ENCODE measurements around the gene IL11RA.
A peak's percentile ranks its signal among the peaks of the same experiment; 100 is the strongest.

Gene IL11RA

DNA sequence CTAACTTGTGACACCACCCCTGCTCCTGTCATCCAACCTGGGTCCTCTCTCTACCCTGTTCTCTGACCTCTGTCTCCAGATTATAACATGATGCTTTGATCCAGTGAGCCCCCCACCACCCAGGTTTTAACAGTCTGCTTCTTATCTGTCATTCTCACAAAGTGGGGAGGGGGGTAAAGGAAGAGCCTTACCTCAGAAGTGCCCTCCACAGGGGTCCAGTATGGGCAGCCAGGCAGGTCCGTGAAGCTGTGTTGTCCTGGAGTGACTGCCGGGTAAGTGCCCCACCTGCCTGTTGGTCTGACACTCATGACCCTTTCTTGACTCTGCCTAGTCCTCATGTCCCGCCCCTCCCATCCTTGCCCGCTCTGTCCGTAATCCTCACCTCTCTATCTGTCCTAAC lies 3.4 kb downstream of the IL11RA start:
- DNase-seq = no peak

DNA sequence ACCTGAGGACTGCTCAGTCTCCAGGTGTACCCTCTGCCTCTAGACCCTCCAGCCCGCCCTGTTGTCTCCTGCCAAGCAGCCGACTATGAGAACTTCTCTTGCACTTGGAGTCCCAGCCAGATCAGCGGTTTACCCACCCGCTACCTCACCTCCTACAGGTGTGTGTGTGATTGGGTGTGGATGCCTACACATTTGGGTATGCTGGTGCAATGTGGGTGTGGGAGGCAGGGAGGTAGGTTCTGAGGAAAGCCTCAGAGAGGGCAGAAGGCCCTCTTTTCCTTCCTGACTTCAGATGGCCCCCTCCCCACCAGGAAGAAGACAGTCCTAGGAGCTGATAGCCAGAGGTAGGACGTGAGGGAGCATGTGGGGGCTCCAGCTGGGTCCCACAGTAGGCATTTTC lies 5.0 kb downstream of the IL11RA start:
- no peak for DNase-seq

DNA sequence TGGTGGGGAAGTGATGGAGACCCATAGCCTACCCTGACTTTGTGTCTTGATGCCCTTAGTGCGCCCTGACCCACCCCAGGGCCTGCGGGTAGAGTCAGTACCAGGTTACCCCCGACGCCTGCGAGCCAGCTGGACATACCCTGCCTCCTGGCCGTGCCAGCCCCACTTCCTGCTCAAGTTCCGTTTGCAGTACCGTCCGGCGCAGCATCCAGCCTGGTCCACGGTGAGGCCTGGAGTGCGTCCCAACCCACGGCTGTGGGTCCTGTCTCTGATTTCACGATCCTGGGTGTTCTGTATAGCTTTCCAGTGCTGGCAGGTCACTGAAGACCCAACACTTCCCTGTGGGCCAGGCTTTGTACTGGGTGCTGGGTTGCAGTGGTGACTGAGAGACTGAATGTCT lies 6.5 kb downstream of the IL11RA start:
- DNase-seq = no peak

DNA sequence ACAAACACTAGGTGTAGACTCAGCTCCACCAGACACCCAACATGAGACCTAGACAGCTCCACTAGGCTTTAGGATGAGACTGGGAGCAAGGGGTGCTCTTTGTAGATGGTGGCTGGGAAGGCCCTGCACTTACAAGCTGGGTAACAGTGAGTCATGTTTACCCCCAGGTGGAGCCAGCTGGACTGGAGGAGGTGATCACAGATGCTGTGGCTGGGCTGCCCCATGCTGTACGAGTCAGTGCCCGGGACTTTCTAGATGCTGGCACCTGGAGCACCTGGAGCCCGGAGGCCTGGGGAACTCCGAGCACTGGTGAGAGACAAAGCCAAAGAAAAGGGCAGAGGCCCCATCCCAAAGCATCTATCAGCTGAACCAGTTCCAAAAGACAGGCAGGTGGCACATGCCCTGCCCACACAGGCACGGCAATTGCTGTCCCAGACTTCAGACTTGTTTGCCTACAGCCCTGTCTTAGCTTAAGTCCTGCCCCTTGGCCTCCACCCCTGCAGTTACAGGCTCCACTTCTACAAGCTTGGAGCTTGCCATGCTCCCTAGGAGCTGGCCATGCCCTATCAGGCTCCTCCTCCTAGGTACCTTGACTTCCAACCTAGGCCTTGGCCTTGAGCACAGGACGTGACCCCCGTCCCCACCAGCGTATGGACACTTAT lies 7.7 kb downstream of the IL11RA start:
- no peak for DNase-seq

DNA sequence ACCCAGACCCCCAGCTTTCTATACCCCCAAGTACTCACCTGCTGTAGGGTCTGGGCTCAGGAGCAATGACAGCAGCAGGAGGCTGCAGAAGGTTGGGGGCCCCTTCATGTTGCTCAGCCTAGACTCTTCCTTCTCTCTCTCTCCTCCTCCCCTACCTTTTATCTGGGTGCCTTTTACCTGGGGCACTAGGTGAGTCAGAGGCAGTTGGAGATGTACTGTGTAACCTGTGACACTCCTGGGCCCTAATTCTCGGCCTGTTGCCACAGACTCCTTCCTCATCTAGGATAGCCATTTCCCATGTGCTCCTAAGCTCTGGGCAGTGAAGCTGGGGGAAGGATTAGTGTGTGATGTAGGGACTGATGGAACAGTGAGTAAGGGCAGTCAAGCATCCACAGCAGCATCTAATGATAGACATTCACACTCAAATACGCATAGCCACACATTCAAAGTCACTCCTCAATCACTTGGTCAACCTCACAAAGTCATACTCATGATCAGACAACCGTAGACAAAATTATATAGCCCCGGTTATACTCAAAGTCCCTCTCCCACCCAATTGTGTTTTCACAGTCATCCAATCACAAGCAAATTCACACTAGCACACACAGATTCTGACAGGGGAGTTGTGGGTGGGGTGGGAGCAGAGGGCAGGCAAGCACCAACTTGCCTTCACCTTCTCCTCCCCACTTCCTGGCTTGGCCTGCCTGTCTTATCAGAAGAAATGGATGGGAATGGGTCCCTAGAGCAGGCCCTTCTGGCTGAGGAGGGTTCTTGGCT lies 10.7 kb downstream of the IL11RA start, which contains the start of gene CCL27:
Gene CCL27 (minus strand): TSS at position 132 of the 777 bp plus-strand sequence. CDS start 24 bp downstream, at position 108.
- no peak for DNase-seq

DNA sequence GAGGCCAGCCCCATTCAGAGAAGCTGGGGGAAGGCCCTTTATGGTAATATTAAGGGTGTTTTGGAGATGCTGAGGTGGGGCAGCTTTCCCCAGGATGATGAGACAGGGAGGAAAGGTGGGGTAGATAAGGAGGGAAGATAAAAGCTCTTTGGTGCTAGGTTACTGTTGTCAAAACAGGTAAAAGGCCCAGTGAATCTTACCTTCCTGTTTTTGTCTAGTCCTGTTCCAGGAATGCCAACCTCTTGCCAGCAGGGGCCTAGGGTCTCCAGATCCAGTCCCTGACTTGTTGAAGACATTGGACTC lies 11.3 kb downstream of the IL11RA start:
- DNase-seq = no peak

DNA sequence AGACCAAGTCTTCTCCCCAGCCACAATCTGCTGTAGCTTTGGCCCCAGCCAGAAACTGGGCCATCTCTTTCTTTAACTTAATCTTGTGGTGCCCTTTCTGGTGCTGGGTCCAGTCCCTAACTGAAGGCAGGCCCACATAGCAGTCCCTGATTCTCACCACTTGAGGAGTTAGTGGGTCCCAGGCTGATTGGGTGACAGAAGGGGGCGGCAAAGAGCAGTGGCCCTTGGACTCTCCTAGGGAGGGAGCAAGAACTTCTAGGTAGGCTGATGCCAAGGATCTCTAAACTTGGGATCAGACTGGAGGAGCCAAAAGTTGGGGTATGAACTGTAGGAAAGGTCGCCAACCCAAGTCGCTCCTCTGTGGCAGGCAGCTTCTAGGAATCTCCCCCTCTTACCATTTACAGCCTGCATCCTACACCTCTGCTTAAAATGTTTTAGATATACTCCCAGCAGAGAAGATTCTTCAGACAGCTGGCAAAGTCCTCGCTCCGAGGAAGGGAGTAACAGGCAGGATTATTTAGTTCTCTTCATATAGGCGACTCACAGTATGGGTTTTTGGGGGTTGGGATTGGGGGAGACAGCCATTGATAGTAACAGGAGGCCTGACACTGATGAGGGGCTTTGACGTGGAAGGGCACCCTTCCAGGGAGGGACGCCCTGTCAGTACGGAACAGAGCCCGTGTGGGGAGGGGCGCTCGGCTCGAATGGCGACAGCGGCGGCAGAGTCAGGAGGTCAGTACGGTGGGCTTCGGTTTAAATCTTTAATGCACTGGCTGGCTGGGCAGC lies 12.5 kb downstream of the IL11RA start:
- DNase-seq = no peak

DNA sequence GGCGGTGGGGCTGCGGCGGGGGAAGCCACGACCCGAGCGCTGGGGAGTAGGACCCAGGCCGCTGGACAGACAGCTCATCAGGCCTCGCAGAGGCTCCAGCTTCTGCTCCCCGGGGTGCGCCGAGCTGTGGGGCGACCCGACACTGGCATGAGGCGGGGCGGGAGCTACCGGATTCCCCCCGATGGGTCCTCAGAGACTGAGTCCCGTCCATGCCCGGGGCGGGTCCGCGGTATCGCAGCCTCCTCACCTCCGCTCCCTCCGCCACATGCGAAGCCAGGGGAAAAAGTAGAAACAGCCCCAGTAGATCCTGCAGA lies 13.0 kb downstream of the IL11RA start:
- no peak for DNase-seq

DNA sequence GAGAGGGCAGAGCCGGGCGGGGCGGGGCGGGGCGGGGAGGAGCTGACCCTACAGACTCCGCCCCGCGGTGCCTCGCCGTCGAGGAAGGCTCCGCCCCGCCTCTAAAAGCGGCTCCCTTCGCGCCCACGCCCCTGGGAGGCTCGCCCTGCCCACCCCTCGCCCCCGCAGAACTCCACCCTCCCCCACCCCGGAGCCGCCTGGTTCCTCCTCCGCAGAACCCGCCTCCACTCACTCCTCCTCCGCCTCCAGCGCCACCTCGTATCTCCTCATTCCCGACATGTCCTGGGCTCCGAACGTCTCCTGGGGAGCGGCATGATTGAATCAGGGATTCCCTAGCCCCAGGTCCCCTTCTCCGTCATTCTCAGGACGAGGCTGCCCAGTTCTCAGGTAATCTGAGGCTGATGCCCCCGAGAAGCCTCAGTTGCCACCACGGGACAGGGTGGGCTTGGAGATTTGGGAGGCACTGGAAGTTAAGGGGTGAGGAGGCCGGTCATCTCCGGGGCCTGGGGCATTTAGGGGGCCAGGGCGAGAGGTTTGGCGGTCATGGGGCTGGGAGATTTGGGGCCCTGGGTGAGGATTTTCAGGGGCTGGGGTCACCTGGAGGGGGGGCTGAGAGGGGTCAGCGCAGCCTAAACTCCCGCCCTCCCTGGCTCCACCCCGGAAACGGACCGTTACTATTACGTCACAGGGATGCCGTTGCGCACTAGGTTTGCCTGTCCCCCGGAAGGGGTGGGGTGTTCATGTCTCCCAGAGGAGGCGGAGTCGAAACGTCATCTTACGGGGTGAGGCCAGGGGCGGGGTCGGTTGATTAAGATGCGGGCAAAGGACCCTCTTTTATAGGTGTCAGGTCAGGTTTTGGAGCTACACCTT lies 13.6 kb downstream of the IL11RA start:
- DNase-seq = peak; percentile 55 to 84

DNA sequence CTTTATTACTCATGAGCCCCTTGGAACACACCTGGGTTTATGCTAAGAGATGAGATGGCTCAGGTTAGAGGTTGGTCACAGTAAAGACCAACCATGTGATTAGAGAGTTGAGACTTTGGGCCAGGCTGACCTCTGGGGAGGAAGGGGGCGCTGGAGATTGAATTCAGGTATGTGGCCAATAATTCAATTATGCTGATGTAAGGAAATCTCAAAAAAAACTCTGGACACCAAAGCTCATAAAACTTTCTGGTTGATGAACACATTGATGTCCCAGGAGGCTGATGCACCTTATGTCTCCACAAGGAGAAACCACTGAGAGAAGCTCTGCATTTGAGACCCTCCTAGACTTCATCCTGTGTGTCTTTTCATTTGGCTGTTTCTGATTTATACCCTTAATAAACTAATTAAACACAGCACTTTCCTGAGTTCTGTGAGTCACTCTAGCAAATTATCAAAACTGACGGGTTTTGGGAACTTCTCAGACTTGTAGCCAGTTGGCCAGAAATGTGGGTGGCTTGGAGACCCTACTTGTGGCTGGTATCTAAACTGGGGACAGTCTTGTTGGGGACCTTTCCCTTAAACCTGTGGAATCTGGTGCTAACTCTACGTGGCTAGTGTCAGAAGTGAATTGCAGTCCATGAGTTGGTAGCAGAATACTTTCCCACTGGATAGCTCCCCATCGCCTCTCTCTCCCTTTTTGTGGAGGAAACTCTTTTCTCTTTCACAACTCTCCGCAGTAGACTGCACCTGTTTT lies 18.0 kb downstream of the IL11RA start:
- no peak for DNase-seq

DNA sequence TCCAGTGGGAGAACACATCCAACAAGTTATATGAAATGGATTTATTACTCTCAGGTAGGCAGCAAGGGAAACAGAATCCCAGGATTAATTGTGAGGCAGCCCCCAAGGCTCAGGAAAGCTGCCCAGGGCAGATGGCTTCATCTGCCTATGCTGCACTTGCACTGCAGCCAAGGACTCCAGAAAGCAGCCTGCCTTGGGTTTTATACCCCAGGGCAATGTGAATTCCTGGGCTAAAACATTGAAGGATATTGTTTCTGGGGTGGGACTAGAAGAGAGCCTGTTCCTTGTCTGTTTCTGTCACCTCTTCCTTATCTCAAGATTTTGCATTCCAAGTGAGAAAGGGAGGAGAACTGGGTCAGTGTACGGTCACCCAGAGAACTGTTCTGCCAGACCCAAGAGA lies 19.3 kb downstream of the IL11RA start:
- DNase-seq = no peak

DNA sequence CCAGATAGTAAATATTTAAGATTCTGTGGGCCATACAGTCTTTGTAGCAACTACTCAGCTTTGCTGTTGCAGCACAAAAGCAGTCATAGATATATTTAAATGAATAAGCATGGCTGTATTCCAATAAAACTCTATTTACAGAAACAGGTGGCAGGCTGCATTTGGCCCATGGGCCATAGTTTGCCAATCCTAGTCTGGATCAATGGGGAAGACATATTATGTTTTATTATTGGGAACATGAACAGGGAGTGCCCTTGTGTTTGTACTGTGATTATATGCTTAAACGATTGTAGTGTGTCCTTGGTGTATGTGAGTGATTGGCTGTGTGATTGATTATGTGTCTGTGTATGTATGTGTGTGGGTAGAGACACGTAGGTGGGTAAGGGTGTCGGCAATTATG lies 22.5 kb downstream of the IL11RA start:
- no peak for DNase-seq

DNA sequence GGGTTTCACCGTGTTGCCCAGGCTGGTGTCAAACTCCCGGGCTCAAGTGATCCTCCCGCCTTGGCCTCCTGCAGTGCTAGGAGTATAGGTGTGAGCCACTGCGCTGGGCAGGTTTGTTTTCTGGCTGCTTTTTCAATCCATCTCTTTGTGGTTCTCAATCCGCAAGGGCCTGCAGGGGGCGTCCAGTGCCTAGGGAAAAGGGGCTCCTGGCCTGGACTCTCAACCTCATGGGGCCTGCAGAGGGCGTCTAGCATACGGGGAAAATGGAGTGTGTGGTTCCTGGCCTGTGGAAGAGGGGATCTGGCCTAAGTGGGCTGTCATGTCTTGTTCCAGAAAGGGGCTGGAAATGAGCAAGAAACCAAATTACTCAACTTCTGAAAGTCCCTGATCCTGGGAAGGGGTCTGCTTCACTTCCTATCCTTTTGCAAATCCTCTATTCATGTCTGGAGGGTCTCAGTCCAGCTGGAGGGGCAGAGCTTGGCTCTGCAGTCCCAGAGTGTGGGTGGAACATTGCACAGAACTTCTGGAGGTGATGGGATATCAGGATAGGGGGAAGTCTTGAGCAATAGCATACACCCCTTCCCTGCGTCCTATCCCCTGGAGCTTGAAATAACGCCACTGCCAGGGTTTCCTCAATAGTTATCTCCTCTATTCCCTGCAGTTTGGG lies 23.2 kb downstream of the IL11RA start:
- DNase-seq = peak in 1 of 2 experiments; percentile 27

DNA sequence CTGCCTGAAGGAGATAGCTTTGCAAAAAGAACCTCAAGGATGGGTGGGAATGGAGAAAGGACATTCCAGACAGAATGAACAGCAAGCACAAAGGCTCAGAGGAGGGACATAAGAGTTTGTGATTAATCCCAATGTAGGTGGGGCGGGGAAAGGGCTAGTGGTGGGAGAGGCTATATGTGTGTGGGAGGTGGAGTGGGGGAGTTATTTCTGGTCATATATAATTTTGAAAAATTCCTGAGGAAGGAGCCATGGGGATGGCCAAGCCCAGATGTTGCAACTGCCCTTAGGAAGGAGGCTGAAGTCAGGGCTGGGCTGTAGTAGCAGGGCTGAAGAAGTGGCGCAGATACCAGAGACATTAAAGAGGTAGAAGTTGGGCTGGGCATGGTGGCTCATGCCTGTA lies 23.9 kb downstream of the IL11RA start:
- no peak for DNase-seq

DNA sequence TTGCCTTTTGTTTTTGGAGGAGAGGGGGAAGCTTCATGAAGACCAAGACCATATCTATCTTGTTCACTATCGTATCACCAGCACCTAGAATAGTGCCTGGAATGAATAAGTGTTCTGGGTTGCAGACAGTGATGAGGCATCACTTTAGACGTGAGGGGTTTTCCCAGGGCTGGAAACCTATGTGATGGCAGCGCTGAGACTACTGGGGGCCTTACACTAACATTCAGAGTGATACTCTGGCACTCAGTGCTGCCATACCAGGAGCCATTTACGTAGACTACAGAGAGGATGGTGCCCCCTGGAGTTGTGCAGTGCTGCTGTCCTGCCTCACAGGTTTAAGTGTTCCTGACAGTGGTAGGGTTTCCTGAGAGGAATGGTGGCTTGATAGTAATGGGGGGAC lies 32.2 kb downstream of the IL11RA start:
- DNase-seq = no peak

DNA sequence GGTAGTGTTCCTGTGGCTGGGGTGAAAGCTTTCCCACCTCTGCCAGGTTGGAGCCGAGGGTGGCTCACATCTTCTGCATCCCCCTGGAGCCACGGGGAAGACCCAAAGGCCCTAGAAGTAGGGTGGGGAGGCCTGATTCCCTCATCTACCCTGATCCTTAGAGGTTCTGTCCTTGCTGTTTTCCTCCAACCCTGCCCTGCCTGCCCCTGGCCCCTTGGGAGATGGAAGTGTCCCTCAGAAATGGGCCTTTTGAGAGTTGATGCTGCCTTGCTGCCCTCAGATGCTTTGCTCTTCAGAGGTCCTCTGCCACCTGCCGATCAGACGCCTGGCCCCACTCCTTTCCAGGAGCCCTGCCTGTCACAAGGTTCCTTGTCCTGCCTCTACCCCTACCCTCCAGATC lies 32.8 kb downstream of the IL11RA start:
- no peak for DNase-seq

DNA sequence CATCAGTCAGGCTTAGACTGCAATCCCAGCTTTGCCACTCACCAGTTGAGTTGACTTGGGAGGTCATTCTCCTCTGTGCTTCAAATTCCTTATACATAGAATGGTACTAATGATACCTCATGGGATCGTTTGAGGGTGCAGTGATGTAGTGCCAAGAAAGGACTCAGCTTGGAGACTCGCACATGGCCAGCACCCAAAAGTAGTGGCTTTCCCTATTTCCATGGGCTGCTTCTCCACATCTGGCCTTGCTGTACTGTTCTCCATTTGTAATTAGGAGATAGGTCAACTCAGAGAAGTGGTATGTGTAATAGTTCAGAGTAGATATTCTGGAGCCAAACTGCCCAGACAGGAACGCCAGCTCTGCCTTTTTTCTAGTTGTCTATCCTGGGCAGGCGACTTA lies 33.6 kb downstream of the IL11RA start:
- DNase-seq = no peak

DNA sequence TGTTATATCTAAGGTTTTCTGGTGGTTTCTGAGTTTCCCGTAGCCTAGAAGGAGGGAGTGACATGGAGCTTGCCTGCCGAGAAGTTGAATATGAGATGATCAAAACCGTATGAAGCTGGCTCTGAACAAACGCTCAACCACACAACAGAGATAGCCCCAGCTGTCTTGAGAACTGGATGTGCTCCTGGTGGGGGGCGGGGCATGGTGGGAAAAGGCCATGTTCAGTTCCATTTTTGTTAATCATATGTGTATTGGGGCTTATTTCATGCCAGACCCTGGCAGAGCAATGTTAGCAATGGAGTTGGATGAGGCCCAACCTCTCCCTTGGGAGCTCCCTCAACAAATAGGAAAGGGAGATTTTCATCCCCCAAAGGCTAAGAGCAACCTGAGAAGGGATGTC lies 34.2 kb downstream of the IL11RA start:
- DNase-seq = no peak

DNA sequence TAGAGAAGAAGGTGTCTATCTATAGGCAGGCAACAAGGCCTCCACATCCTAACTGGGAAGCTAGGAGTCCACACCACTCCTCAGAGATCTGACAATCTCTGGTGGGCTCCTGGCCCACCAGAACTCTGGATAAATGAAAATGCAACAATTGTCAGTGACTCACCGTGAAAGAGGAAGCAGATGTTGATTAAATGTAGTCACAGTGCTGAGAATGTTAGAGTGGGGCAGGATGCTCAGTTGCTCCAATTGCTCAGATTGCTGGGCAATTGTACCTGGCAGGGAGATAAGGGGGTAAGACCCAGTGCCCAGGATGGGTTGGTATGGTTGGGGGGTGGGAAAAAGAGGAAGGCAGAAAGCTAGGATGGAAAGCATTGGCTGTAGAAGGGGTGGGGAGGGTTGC lies 34.7 kb downstream of the IL11RA start:
- no peak for DNase-seq

DNA sequence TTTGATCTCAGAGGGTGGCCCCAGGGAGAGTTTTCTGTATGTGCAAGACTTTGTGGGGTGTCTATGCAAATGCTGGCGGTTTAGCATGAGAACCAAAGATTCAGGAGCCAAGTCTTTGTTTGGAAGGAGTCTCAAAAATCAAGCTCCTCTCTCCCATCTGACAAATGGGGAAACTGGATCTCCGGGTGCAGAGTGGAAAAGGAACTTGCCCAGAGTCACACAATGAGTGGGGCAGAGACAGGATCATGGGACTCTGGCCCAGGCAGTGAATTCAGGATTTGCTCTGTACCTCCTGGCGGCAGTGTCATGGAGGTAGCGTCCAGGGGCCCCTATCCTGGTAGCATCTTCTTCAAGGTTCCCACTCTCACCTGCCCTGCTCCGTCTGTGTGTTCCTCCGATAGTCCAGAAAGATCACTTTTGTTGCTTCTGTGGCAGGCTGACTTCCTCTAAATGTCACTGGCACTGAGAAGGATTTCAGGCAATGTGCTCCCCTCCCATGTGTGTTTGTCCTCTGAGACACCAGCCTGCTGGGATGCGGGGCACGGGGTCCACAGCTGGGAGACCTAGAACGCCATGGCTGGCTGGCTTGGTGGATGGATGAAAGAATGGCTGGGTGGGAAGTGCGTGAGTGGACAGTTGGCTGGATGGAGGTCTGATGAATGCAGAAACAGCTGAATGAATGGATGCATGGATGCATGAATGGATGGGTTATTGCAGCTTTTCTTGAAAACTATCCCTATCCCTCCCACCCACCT lies 35.5 kb downstream of the IL11RA start:
- DNase-seq = no peak

Measured in NCI-H187 (cell line).